HepG2 (cell line): ENCODE results near the gene ZNF749. TPM values are rescaled to one million over a fixed set of nuclear protein-coding genes. Genes with fewer than 3 reads are reported as not detected.

Experiments used
- BRCA1 ChIP-seq: sonication (generic); formaldehyde crosslinking; IDR thresholded peaks from 2 replicates; pipeline ENCODE4 v1.4.0; 2020; ENCODE audit warnings: missing genetic modification reagents
- GZF1 ChIP-seq: sonication (generic); formaldehyde crosslinking; IDR thresholded peaks from 2 replicates; pipeline ENCODE4 v1.5.1; 2020; ENCODE audit warnings: mild to moderate bottlenecking, missing genetic modification reagents
- HOMEZ ChIP-seq: IDR thresholded peaks from 2 replicates; pipeline ENCODE4 v1.6.1; 2016; ENCODE audit warnings: low read depth
- KLF13 ChIP-seq: sonication (generic); formaldehyde crosslinking; IDR thresholded peaks from 2 replicates; pipeline ENCODE4 v1.4.0; 2020; ENCODE audit warnings: mild to moderate bottlenecking, missing genetic modification reagents
- MLX ChIP-seq: IDR thresholded peaks from 2 replicates; pipeline ENCODE4 v1.6.1; 2016
- PBX3 ChIP-seq: sonication (generic); formaldehyde crosslinking; IDR thresholded peaks from 2 replicates; pipeline ENCODE4 v1.8.1; 2023; ENCODE audit warnings: missing genetic modification reagents, inconsistent platforms, borderline replicate concordance
- PRPF4 ChIP-seq: fragments of 200-400 bp; formaldehyde crosslinking; IDR thresholded peaks from 2 replicates; pipeline ENCODE4 v1.6.1; 2016; ENCODE audit warnings: low read length, low read depth; ENCODE audit not compliant: poor library complexity, severe bottlenecking
- RARA ChIP-seq: IDR thresholded peaks from 2 replicates; pipeline ENCODE4 v1.6.1; 2016; ENCODE audit warnings: missing genetic modification reagents, missing compliant biosample characterization
- SMAD3 ChIP-seq: sonication (generic); formaldehyde crosslinking; IDR thresholded peaks from 2 replicates; pipeline ENCODE4 v1.4.0; 2020; ENCODE audit warnings: missing genetic modification reagents
- SYNCRIP ChIP-seq: fragments of 200-400 bp; formaldehyde crosslinking; IDR thresholded peaks from 2 replicates; pipeline ENCODE4 v1.6.1; 2018; ENCODE audit warnings: mild to moderate bottlenecking, low read depth, low read length; ENCODE audit not compliant: insufficient read depth
- TEF ChIP-seq: sonication (generic); formaldehyde crosslinking; IDR thresholded peaks from 2 replicates; pipeline ENCODE4 v1.5.0; 2020; ENCODE audit warnings: missing genetic modification reagents
- YEATS4 ChIP-seq: sonication (generic); formaldehyde crosslinking; IDR thresholded peaks from 2 replicates; pipeline ENCODE4 v1.4.0; 2020; ENCODE audit warnings: missing genetic modification reagents, borderline replicate concordance
- ZNF263 ChIP-seq: sonication (generic); formaldehyde crosslinking; IDR thresholded peaks from 2 replicates; pipeline ENCODE4 v1.4.0; 2020; ENCODE audit warnings: missing genetic modification reagents
- ZNF547 ChIP-seq: sonication (generic); formaldehyde crosslinking; IDR thresholded peaks from 2 replicates; pipeline ENCODE4 v1.5.1; 2020; ENCODE audit warnings: mild to moderate bottlenecking, missing genetic modification reagents
- ZNF557 ChIP-seq: sonication (generic); formaldehyde crosslinking; IDR thresholded peaks from 2 replicates; pipeline ENCODE4 v1.4.0; 2020; ENCODE audit warnings: missing genetic modification reagents
- ZNF652 ChIP-seq: IDR thresholded peaks from 2 replicates; pipeline ENCODE4 v1.6.1; 2016; ENCODE audit warnings: low read depth, borderline replicate concordance
- ZNF687 ChIP-seq: sonication (generic); formaldehyde crosslinking; IDR thresholded peaks from 2 replicates; pipeline ENCODE4 v1.5.1; 2020; ENCODE audit warnings: mild to moderate bottlenecking, missing genetic modification reagents, moderate library complexity
- ZNF75D ChIP-seq: sonication (generic); formaldehyde crosslinking; IDR thresholded peaks from 2 replicates; pipeline ENCODE4 v1.8.1; 2023; ENCODE audit warnings: missing genetic modification reagents, mild to moderate bottlenecking, borderline replicate concordance
- polyA plus RNA-seq, 8 experiments: library from polyadenylated mRNA; depleted of rRNA in 3 of 8; stranded (reverse) in 7 of 8; unstranded in 1 of 8; fragments of >200 nt; fragmentation: Illumina TruSeq in 4 of 8; extraction: Trizol in 4 of 8; gene quantifications; 2 replicates each; pipeline versions ENCODE4 v1.2.1 to v1.2.3, GENCODE V29; 2011 to 2016; ENCODE audit warnings: low read depth in 4 of 8, missing spikeins in 1 of 8, mixed read lengths in 1 of 8; ENCODE audit not compliant: insufficient read depth in 1 of 8
- total RNA-seq, 5 experiments: library from RNA; depleted of rRNA; stranded (reverse); fragments of >200 nt; fragmentation: Illumina TruSeq; extraction: Trizol; gene quantifications; 2 replicates each; pipeline ENCODE4 v1.2.3, GENCODE V29; 2016; ENCODE audit warnings: low read depth in 1 of 5

The ZNF749 gene
- total and polyA plus RNA-seq, 2 of the 13 experiments (the other 11 are each of a cell fraction or from before 2014, with no cell fraction given) = 18.9 to 21.0 TPM

GRCh38 chr19:57406516-57407123, 28.5 kb upstream of the ZNF749 start (continued):
- TF ChIP-seq PRPF4 (no peak), HOMEZ (no peak), YEATS4 (no peak), ZNF652 (CRISPR knock-in tag) (peak; percentile 32; the same call in 1 of the 2 replicates), TEF (CRISPR knock-in tag) (no peak), PBX3 (CRISPR knock-in tag) (no peak), ZNF557 (CRISPR knock-in tag) (no peak), SYNCRIP (no peak), SMAD3 (no peak), BRCA1 (CRISPR knock-in tag) (0 out of 2 replicates have a peak, but pooled peaks have one; percentile 26), KLF13 (CRISPR knock-in tag) (no peak), ZNF75D (no peak), ZNF263 (CRISPR knock-in tag) (0 out of 2 replicates have a peak, but pooled peaks have one; percentile 21), ZNF687 (CRISPR knock-in tag) (peak; percentile 40), GZF1 (CRISPR knock-in tag) (no peak), MLX (no peak), RARA (CRISPR knock-in tag) (no peak), ZNF547 (CRISPR knock-in tag) (no peak)
